A673 (cell line): ENCODE measurements around the gene ARPP19. TPM values are rescaled to one million over a fixed set of nuclear protein-coding genes. Genes with fewer than 3 reads are reported as not detected.
"Not testable (repeated sequence)": the region's sequence is repeated elsewhere in the genome, so short reads cannot be mapped to it uniquely, and the experiment has no call there.

Source experiments
- BruUV-seq: library from RNA; stranded (reverse); fragments of 400-500 nt; replicated peaks from 2 replicates; lab custom pipeline; 2021; lab: Mats Ljungman, UMichigan
- CTCF ChIA-PET: fragments of 300-600 bp; sonication (Branson Sonifier 250); formaldehyde crosslinking; loops from one replicate; lab custom pipeline; 2022; ENCODE audit warnings: antibody characterized with exemption; lab: Charles Lee
- POLR2A ChIA-PET: fragments of 300-600 bp; sonication (Branson Sonifier 250); formaldehyde crosslinking; loops from one replicate; lab custom pipeline; 2022; ENCODE audit warnings: antibody characterized with exemption; ENCODE audit not compliant: low non-redundant PET; lab: Charles Lee
- DNase-seq: peaks from one replicate; pipeline ENCODE4 v3.0.0-alpha.2; 2015; ENCODE audit warnings: low spot score
- H3K27ac ChIP-seq: fragments of 200-600 bp; sonication (generic); 2 replicates; pipeline ENCODE4 v1.5.1; 2016; ENCODE audit warnings: mixed run types, low read depth, mild to moderate bottlenecking, mixed read lengths, antibody characterized with exemption, low read length; ENCODE audit not compliant: poor library complexity, severe bottlenecking
- H3K27me3 ChIP-seq: fragments of 200-600 bp; sonication (generic); replicated peaks from 2 replicates; pipeline ENCODE4 v1.6.1; 2017; ENCODE audit warnings: mixed run types, low read depth, mild to moderate bottlenecking, mixed read lengths, antibody characterized with exemption, low read length; ENCODE audit not compliant: insufficient read depth, poor library complexity
- H3K36me3 ChIP-seq: fragments of 200-600 bp; sonication (generic); 2 replicates; pipeline ENCODE4 v1.6.1; 2016; ENCODE audit warnings: mixed run types, mild to moderate bottlenecking, mixed read lengths, antibody characterized with exemption, low read length; ENCODE audit not compliant: insufficient read depth, poor library complexity, severe bottlenecking
- H3K4me1 ChIP-seq: fragments of 200-600 bp; sonication (generic); 2 replicates; pipeline ENCODE4 v1.6.1; 2017; ENCODE audit warnings: mixed run types, mild to moderate bottlenecking, mixed read lengths, antibody characterized with exemption, low read length; ENCODE audit not compliant: insufficient read depth, poor library complexity, severe bottlenecking
- H3K4me3 ChIP-seq: fragments of 200-600 bp; sonication (generic); 2 replicates; pipeline ENCODE4 v1.5.1; 2016; ENCODE audit warnings: low read depth, mixed run types, mild to moderate bottlenecking, mixed read lengths, low read length; ENCODE audit not compliant: poor library complexity, severe bottlenecking
- H3K9me3 ChIP-seq: fragments of 200-600 bp; sonication (generic); 2 replicates; pipeline ENCODE4 v1.6.1; 2016; ENCODE audit warnings: mixed run types, low read depth, mild to moderate bottlenecking, mixed read lengths, antibody characterized with exemption, low read length; ENCODE audit not compliant: poor library complexity, severe bottlenecking
- CTCF ChIP-seq: fragments of 300-800, 200-600 bp; sonication (generic); conservative IDR thresholded peaks from 2 replicates; pipeline ENCODE4 v1.5.1; 2017; ENCODE audit warnings: low read depth, mild to moderate bottlenecking, antibody characterized with exemption, low read length, moderate library complexity, mixed read lengths
- EZH2 ChIP-seq: fragments of 200-600 bp; sonication (generic); IDR thresholded peaks from 2 replicates; pipeline ENCODE4 v1.6.1; 2017; ENCODE audit warnings: borderline replicate concordance, low read depth, mild to moderate bottlenecking, mixed read lengths, antibody characterized with exemption, low read length; ENCODE audit not compliant: poor library complexity, severe bottlenecking
- intact Hi-C: fragments of 100-400 bp; cut with micrococcal nuclease; formaldehyde crosslinking; loops from one replicate; pipeline ENCODE4 v1.10.0; 2022; ENCODE audit not compliant: unreplicated experiment
- total RNA-seq: library from RNA; stranded (reverse); gene quantifications from 2 replicates; pipeline ENCODE4 v1.2.3, GENCODE V29; 2021

Gene ARPP19
- total RNA-seq, 1 experiment from 2014 or later, result 186 TPM

DNA sequence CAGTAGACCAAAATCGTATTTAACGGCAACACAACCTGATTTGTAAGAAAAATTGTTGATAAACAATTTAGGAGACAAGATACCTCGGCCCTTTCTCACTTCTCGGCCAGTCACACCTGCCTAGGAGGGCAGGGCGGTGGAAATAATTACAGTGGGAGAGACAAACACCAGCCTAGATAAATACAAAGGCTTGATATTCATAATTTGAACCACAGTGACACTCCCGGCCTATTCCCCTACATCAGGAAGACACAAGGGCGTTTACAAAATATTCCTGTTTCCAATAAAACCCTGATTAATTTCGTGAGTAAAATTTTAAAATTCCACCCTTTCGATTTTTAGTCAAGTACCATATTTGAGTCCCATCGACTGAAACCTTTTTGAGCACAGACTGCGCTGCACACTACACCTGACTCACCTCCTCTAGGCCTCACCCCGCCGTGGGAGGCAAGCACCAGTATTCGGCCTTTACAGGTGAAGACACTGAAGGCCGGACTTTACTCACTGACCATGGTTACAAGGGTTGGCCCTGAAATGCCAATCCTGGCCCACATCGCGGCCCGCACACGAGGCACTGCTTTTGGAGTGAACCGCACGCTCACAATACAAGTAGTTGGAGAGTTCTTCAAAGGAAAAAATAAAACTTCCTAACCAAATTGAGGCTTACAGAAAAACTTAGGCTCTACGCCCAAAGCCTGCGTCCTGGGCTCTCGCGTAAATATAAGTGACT lies 794 bp downstream of the ARPP19 start:
- BruUV-seq, result TSS peak; percentile 43
- peak; percentile 9 for DNase-seq
- CTCF ChIA-PET, result no interaction called here
- Histone ChIP-seq H3K27ac (peak overlapping the region; percentile 92), H3K9me3 (no peaks in the 10 kb centered on the region), H3K4me1 (peaks cover 8% of the 10 kb centered on the region), H3K27me3 (no peaks in the 10 kb centered on the region), H3K36me3 (no peaks in the 10 kb centered on the region), H3K4me3 (peak overlapping the region; percentile 57)
- intact Hi-C loops, result loop anchor here (5.0 kb wide), 1 partner anchor 109 kb away; the partner anchor contains the start of gene ATOSA
- TF ChIP-seq EZH2 (no peak), CTCF (no peak)
- POLR2A ChIA-PET, result no interaction called here

DNA sequence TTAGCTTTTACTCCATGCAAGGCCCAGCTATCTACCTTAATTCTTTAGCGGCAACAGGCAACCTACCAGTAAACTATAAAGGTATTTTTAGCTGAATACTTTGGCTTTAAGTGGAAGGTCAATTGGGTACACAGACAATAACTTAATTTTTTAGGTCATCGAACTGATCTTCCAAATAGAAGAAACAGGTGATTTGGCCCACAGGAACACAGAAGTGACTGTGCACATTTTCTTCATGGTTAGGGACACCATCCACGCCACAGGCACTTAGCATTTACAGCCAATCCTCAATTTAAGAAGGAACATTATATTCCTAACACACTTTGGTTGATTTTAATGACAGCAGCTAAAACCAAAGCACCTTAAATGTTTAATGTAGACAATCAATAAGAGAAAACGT lies 1.9 kb downstream of the ARPP19 start:
- POLR2A ChIA-PET, result interaction anchor here (0.6 kb wide), 1 partner anchor 311 kb away, joined by 3 read pairs; no protein-coding TSS in a partner anchor
- H3K4me1 ChIP-seq, result peaks cover 8% of the 10 kb centered on the region
- no peak for DNase-seq
- H3K27ac ChIP-seq, result no peak overlapping the region
- no peaks in the 10 kb centered on the region for H3K27me3 ChIP-seq
- TF ChIP-seq EZH2 (no peak), CTCF (no peak)
- CTCF ChIA-PET, result no interaction called here
- no peaks in the 10 kb centered on the region for H3K36me3 ChIP-seq
- intact Hi-C loops, result loop anchor here (5.0 kb wide), 1 partner anchor 110 kb away; the partner anchor contains the start of gene ATOSA
- no TSS peak for BruUV-seq
- peak overlapping the region; percentile 57 for H3K4me3 ChIP-seq
- H3K9me3 ChIP-seq, result no peaks in the 10 kb centered on the region

DNA sequence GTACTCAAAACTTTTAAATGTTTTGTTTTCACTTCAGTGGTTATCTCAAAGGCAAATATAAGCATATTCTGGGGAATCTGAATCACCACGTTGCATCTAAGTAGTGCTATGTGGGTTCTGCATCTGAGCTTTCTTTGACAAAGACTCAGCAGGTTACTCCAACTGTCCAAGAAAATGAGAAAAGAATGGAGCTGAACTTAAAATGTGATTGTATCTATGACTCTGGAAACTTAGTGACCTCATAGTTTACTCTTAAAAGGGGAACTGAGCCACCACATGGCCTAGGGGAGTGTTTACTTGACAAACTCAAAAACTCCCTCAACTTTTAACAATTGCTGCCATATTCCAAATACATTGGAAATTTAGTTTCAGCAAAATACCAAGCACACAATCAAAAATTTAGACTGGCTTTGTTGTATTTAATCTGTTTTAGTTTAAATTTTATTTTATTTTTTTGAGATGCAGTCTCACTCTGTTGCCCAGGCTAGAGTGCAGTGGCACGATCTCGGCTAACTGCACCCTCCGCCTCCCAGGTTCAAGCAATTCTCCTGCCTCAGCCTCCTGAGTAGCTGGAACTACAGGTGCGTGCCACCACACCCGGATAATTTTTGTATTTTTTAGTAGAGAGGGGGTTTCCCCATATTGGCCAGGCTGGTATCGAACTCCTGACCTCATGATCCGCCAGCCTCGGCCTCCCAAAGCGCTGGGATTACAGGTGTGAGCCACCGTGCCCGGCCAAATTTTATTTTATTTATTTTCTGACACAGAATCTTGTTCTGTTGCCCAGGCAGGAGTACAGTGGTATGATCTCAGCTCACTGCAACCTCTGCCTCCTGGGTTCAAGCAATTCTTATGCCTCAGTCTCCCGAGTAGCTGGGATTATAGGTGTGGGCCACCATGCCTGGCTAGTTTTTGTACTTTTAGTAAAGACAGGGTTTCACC lies 3.1 kb downstream of the ARPP19 start:
- CTCF ChIA-PET, result interaction anchor here (0.5 kb wide), 1 partner anchor 311 kb away, joined by 6 read pairs; no protein-coding TSS in a partner anchor
- H3K27ac ChIP-seq, H3K4me3 ChIP-seq, BruUV-seq, H3K27me3 ChIP-seq, H3K9me3 ChIP-seq, H3K4me1 ChIP-seq, POLR2A ChIA-PET, H3K36me3 ChIP-seq: not testable (repeated sequence)
- peak; percentile 19 for DNase-seq
- intact Hi-C loops, result loop anchor here (5.0 kb wide), 1 partner anchor 112 kb away; the partner anchor contains the start of gene ATOSA
